HL-60 (cell line): ENCODE data around the gene TBC1D1.

ENCODE experiments used
- DNase-seq, 2 experiments: peaks; one replicate each; pipeline ENCODE4 v3.0.0-alpha.2; 2010 to 2020; ENCODE audit warnings: low read depth in 1 of 2, low spot score in 1 of 2
- H3K27ac ChIP-seq: fragments of 250-450 bp; sonication (Bioruptor Pico); replicated peaks from 2 replicates; pipeline ENCODE4 v1.5.1; 2020; ENCODE audit warnings: mild to moderate bottlenecking, moderate library complexity
- H3K27me3 ChIP-seq: fragments of 250-450 bp; sonication (Bioruptor Pico); 2 replicates; pipeline ENCODE4 v1.5.1; 2021; ENCODE audit warnings: mild to moderate bottlenecking, moderate library complexity; ENCODE audit not compliant: insufficient read depth, poor library complexity, severe bottlenecking
- H3K4me3 ChIP-seq: replicated peaks from 2 replicates; pipeline ENCODE4 v1.5.1; 2011; ENCODE audit warnings: mild to moderate bottlenecking, control low read depth, low read length; ENCODE audit not compliant: insufficient read depth
- CTCF ChIP-seq: IDR thresholded peaks from one replicate; pipeline ENCODE4 v1.5.1; 2011; ENCODE audit warnings: low read length, control low read depth, inconsistent platforms; ENCODE audit not compliant: insufficient read depth
- GABPA ChIP-seq: IDR thresholded peaks from 2 replicates; pipeline ENCODE4 v1.6.1; 2012; ENCODE audit warnings: low read depth
- POLR2AphosphoS5 ChIP-seq: IDR thresholded peaks from 2 replicates; pipeline ENCODE4 v1.6.1; 2012; ENCODE audit warnings: low read depth
- REST ChIP-seq: IDR thresholded peaks from 2 replicates; pipeline ENCODE4 v1.6.1; 2012; ENCODE audit warnings: low read depth; ENCODE audit not compliant: insufficient replicate concordance
- SPI1 ChIP-seq: IDR thresholded peaks from 2 replicates; pipeline ENCODE4 v1.6.1; 2012; ENCODE audit warnings: low read depth, mild to moderate bottlenecking, borderline replicate concordance

Gene TBC1D1

GRCh38 chr4:38060829-38061431 is 170.0 kb downstream of the TBC1D1 start:
- TF ChIP-seq CTCF (no peak), REST (no peak), POLR2AphosphoS5 (no peak), GABPA (no peak), SPI1 (no peak)
- H3K4me3 ChIP-seq, result no peak overlapping the region
- no peaks in the 10 kb centered on the region for H3K27me3 ChIP-seq
- no peak overlapping the region for H3K27ac ChIP-seq
- DNase-seq, result no peak

GRCh38 chr4:38062088-38062775 is 171.3 kb downstream of the TBC1D1 start:
- peak in 1 of 2 experiments; percentile 64 for DNase-seq
- no peaks in the 10 kb centered on the region for H3K27me3 ChIP-seq
- H3K4me3 ChIP-seq, result no peak overlapping the region
- TF ChIP-seq CTCF (peak; percentile 58), SPI1 (no peak)
- no peak overlapping the region for H3K27ac ChIP-seq

GRCh38 chr4:38062776-38063097 is 171.9 kb downstream of the TBC1D1 start:
- Histone ChIP-seq H3K27ac (no peak overlapping the region), H3K4me3 (no peak overlapping the region), H3K27me3 (no peaks in the 10 kb centered on the region)
- no peak for DNase-seq
- TF ChIP-seq SPI1, result no peak
- no peak for TF ChIP-seq REST

- TF ChIP-seq POLR2AphosphoS5 (no peak), REST (no peak), SPI1 (no peak)
- Histone ChIP-seq H3K27ac (no peak overlapping the region), H3K27me3 (no peaks in the 10 kb centered on the region), H3K4me3 (no peak overlapping the region)
- no peak for DNase-seq
These were observed 174.3 kb downstream of the TBC1D1 start for GRCh38 chr4:38065176-38065575.
